GM12878 (cell line): ENCODE data around the gene RERE. TPM values are rescaled to one million over a fixed set of nuclear protein-coding genes. Genes with fewer than 3 reads are reported as not detected.
A peak's percentile ranks its signal among the peaks of the same experiment; 100 is the strongest.

Experiments used
- ATAC-seq: fragments of 200-7000 bp; cut with Tn5 transposase; 3 replicates; pipeline ENCODE4 v1.9.1; 2020; ENCODE audit warnings: mild to moderate bottlenecking, moderate library complexity
- BruUV-seq: library from RNA; stranded (reverse); fragments of 400-500 nt; replicated peaks from 2 replicates; lab custom pipeline; 2021; lab: Mats Ljungman, UMichigan
- CTCF ChIA-PET: fragments of 300-600 bp; sonication (Branson Sonifier 250); formaldehyde crosslinking; extraction: SDS; loops from one replicate; lab custom pipeline; 2021; ENCODE audit warnings: inconsistent platforms; lab: Yijun Ruan, JAX
- POLR2A ChIA-PET: fragments of 350-600 bp; formaldehyde crosslinking; extraction: SDS; loops from one replicate; lab custom pipeline; 2021; ENCODE audit warnings: inconsistent platforms; lab: Charles Lee
- RAD21 ChIA-PET: fragments of 300-600 bp; sonication (Branson Sonifier 250); formaldehyde crosslinking; loops from one replicate; lab custom pipeline; 2023; ENCODE audit warnings: antibody characterized with exemption; ENCODE audit not compliant: unreplicated experiment; lab: Charles Lee
- SMC1A ChIA-PET: fragments of 300-600 bp; sonication (Branson Sonifier 250); formaldehyde crosslinking; loops from one replicate; lab custom pipeline; 2023; ENCODE audit not compliant: unreplicated experiment, uncharacterized antibody; lab: Charles Lee
- DNase-seq: peaks from one replicate; pipeline ENCODE4 v3.0.0-alpha.2; 2011; ENCODE audit warnings: low read depth, low spot score
- FAIRE-seq: peaks from 3 replicates; lab custom pipeline; 2011; peaks lifted over from hg19 to GRCh38; lab: Jason Lieb, UNC
- H2AFZ ChIP-seq: 2 replicates; pipeline ENCODE4 v1.6.0; 2011; ENCODE audit warnings: low read depth, low read length, control low read depth; ENCODE audit not compliant: control insufficient read depth
- H3K27ac ChIP-seq: 2 replicates; pipeline ENCODE4 v1.5.1; 2011; ENCODE audit warnings: control low read depth; ENCODE audit not compliant: control insufficient read depth, insufficient read depth
- H3K27me3 ChIP-seq, 2 experiments: replicated peaks in 1 of 2; 2 replicates each; pipeline versions ENCODE4 v1.6.0 to v1.6.1; 2011; ENCODE audit warnings: low read length in 1 of 2; ENCODE audit not compliant: control insufficient read depth in 2 of 2, insufficient read depth in 2 of 2
- H3K36me3 ChIP-seq, 2 experiments: 2 replicates each; pipeline ENCODE4 v1.5.1; 2011; ENCODE audit warnings: low read length in 1 of 2; ENCODE audit not compliant: control insufficient read depth in 2 of 2, insufficient read depth in 2 of 2
- H3K4me1 ChIP-seq: 2 replicates; pipeline ENCODE4 v1.6.1; 2011; ENCODE audit warnings: mild to moderate bottlenecking, low read length, moderate library complexity, mixed read lengths; ENCODE audit not compliant: control insufficient read depth, insufficient read depth
- H3K4me2 ChIP-seq: 2 replicates; pipeline ENCODE4 v1.6.0; 2011; ENCODE audit warnings: control low read depth; ENCODE audit not compliant: control insufficient read depth, insufficient read depth
- H3K4me3 ChIP-seq: fragments of 200-600 bp; sonication (generic); 2 replicates; pipeline ENCODE4 v1.5.1; 2016
- H3K79me2 ChIP-seq: 2 replicates; pipeline ENCODE4 v1.6.0; 2011; ENCODE audit warnings: low read length; ENCODE audit not compliant: control insufficient read depth, insufficient read depth
- H3K9ac ChIP-seq: 2 replicates; pipeline ENCODE4 v1.8.0; 2011; ENCODE audit warnings: low read length, control low read depth, mixed read lengths; ENCODE audit not compliant: control insufficient read depth, insufficient read depth
- H3K9me3 ChIP-seq: replicated peaks from 3 replicates; pipeline ENCODE4 v1.5.1; 2011; ENCODE audit warnings: mild to moderate bottlenecking, low read length; ENCODE audit not compliant: control insufficient read depth, insufficient read depth
- H4K20me1 ChIP-seq: 2 replicates; pipeline ENCODE4 v1.6.0; 2011; ENCODE audit not compliant: control insufficient read depth, insufficient read depth
- BACH1 ChIP-seq: fragments of 450-650 bp; IDR thresholded peaks from 2 replicates; pipeline ENCODE4 v1.6.1; 2017; ENCODE audit warnings: mild to moderate bottlenecking, borderline replicate concordance
- BHLHE40 ChIP-seq, 2 experiments: fragments of 450-650 bp in 1 of 2; IDR thresholded peaks; 2 replicates each; pipeline ENCODE4 v1.6.1; 2011 to 2017; ENCODE audit warnings: low read depth in 2 of 2, borderline replicate concordance in 1 of 2, improper control_type of control experiment in 1 of 2, low read length in 1 of 2, mild to moderate bottlenecking in 1 of 2
- CEBPZ ChIP-seq: fragments of 150-350 bp; IDR thresholded peaks from 2 replicates; pipeline ENCODE4 v1.6.1; 2016; ENCODE audit warnings: low read depth, low read length
- ELK1 ChIP-seq: IDR thresholded peaks from 2 replicates; pipeline ENCODE4 v1.6.1; 2012; ENCODE audit warnings: low read depth, low read length, improper control_type of control experiment
- HDAC2 ChIP-seq: fragments of 200-600 bp; sonication (generic); IDR thresholded peaks from 2 replicates; pipeline ENCODE4 v1.6.1; 2017
- NFYA ChIP-seq: IDR thresholded peaks from 2 replicates; pipeline ENCODE4 v1.6.1; 2011; ENCODE audit warnings: low read depth, mild to moderate bottlenecking, low read length, improper control_type of control experiment, borderline replicate concordance
- NFYB ChIP-seq: IDR thresholded peaks from 2 replicates; pipeline ENCODE4 v1.6.1; 2011; ENCODE audit warnings: low read depth, mild to moderate bottlenecking, low read length, improper control_type of control experiment, moderate library complexity; ENCODE audit not compliant: insufficient read depth
- NR2F1 ChIP-seq: fragments of 450-650 bp; conservative IDR thresholded peaks from 2 replicates; pipeline ENCODE4 v1.6.1; 2017; ENCODE audit warnings: mild to moderate bottlenecking
- STAT3 ChIP-seq: IDR thresholded peaks from 2 replicates; pipeline ENCODE4 v1.6.1; 2011; ENCODE audit warnings: low read depth, low read length, improper control_type of control experiment
- SUZ12 ChIP-seq: fragments of 200-600 bp; sonication (generic); IDR thresholded peaks from one replicate; pipeline ENCODE4 v1.6.1; 2018; ENCODE audit warnings: antibody characterized with exemption, mild to moderate bottlenecking; ENCODE audit not compliant: unreplicated experiment
- TCF7 ChIP-seq: IDR thresholded peaks from 2 replicates; pipeline ENCODE4 v1.6.1; 2014; ENCODE audit warnings: antibody characterized with exemption, borderline replicate concordance
- ZBTB40 ChIP-seq: fragments of 450-650 bp; IDR thresholded peaks from 2 replicates; pipeline ENCODE4 v1.6.1; 2016; ENCODE audit warnings: mild to moderate bottlenecking, moderate library complexity, borderline replicate concordance
- WGBS: methylation state at CpG from one replicate; pipeline ENCODE4 v1.1.6; 2016; ENCODE audit warnings: low lambda C conversion rate; ENCODE audit not compliant: insufficient replicate concordance, insufficient coverage; ENCODE audit errors: missing lambda C conversion rate; 5-methylcytosine and 5-hydroxymethylcytosine counted together
- in situ Hi-C: fragments of 300-500 bp; cut with MboI; formaldehyde crosslinking; loops from 9 replicates; pipeline ENCODE4 v1.14.3; 2018; ENCODE audit warnings: mixed read lengths
- intact Hi-C: fragments of 100-400 bp; cut with micrococcal nuclease; formaldehyde crosslinking; loops from one replicate; pipeline ENCODE4 v1.14.2; 2022; ENCODE audit not compliant: unreplicated experiment
- polyA plus RNA-seq, 11 experiments: library from polyadenylated mRNA; depleted of rRNA in 4 of 11; unstranded in 6 of 11; stranded (reverse) in 5 of 11; fragments of >200 nt; fragmentation: Nextera tagmentation in 4 of 11; fragmentation: Illumina TruSeq in 1 of 11; extraction: Ambion mirVana in 4 of 11; extraction: Trizol in 1 of 11; gene quantifications; 1 replicate in 1 of 11; 2 replicates in 10 of 11; pipeline versions ENCODE4 v1.2.1 to v1.2.3, GENCODE V29; 2011 to 2016; ENCODE audit warnings: inconsistent platforms in 2 of 11, missing spikeins in 2 of 11, low read depth in 1 of 11
- total RNA-seq, 4 experiments: library from RNA; depleted of rRNA in 3 of 4; stranded (reverse); fragments of >200 nt in 3 of 4; fragmentation: Illumina TruSeq in 1 of 4; extraction: Trizol in 1 of 4; gene quantifications; 2 replicates each; pipeline versions ENCODE4 v1.2.1 to v1.2.3, GENCODE V29; 2013 to 2021

RERE gene
- total and polyA plus RNA-seq, 10 of the 15 experiments (the other 5 are each of a cell fraction or from before 2014, with no cell fraction given), result 5.2 to 60.5 (median 20.2) TPM

GRCh38 chr1:8361198-8361849 lies 456.1 kb downstream of the RERE start:
- no peak overlapping the region for H3K9ac ChIP-seq
- ChIA-PET CTCF (no interaction called here), RAD21 (no interaction called here), SMC1A (interaction anchor here (1.0 kb wide), 1 partner anchor 112 kb away, joined by 3 read pairs; no protein-coding TSS in a partner anchor), POLR2A (no interaction called here)
- no peaks in the 10 kb centered on the region for H3K4me1 ChIP-seq
- no peaks in the 10 kb centered on the region for H3K79me2 ChIP-seq
- H3K4me3 ChIP-seq, result no peak overlapping the region
- intact Hi-C loops, result no loop called here
- DNase-seq (no peak), FAIRE-seq (no peak), ATAC-seq (no peak)
- TF ChIP-seq BHLHE40 (IDR thresholded peaks at IDR 0.05; ENCODE audit: borderline replicate concordance in 1 of 2, low read depth in 2 of 2, low read length in 1 of 2), result no peak
- TF ChIP-seq STAT3, result no peak
- TF ChIP-seq NR2F1, result no peak
- no peak for TF ChIP-seq SUZ12
- TF ChIP-seq HDAC2, result no peak
- TF ChIP-seq NFYB, result no peak
- TF ChIP-seq ELK1, result no peak
- TF ChIP-seq TCF7, result no peak
- TF ChIP-seq ZBTB40, result no peak
- TF ChIP-seq NFYA, result no peak
- no peak for TF ChIP-seq BACH1
- no peak for TF ChIP-seq CEBPZ
- H3K9me3 ChIP-seq, result no peaks in the 10 kb centered on the region
- H2AFZ ChIP-seq, result no peak overlapping the region
- H3K36me3 ChIP-seq, result peaks cover 20 to 70% of the 10 kb centered on the region in 2 experiments
- no peaks in the 10 kb centered on the region for H3K27me3 ChIP-seq
- no peak overlapping the region for H3K4me2 ChIP-seq
- WGBS, result 83% methylated on average over 21 of the region's 21 CpGs
- no peaks in the 10 kb centered on the region for H4K20me1 ChIP-seq
- H3K27ac ChIP-seq, result no peak overlapping the region
- TSS peak; percentile 59 for BruUV-seq
- in situ Hi-C loops, result no loop called here
